GM21528 (cell line): ENCODE results near the gene PCBP1.
A peak's percentile ranks its signal among the peaks of the same experiment; 100 is the strongest.
"Not testable (repeated sequence)": the region's sequence is repeated elsewhere in the genome, so short reads cannot be mapped to it uniquely, and the experiment has no call there.

Experiments
- ATAC-seq: cut with Tn5 transposase; IDR thresholded peaks from one replicate; pipeline ENCODE4 v1.9.1; 2021; ENCODE audit warnings: mild to moderate bottlenecking, moderate library complexity; ENCODE audit not compliant: unreplicated experiment, low FRiP score

The PCBP1 gene

GRCh38 chr2:70080610-70081200 lies 6.6 kb upstream of the PCBP1 start:
- no peak for ATAC-seq

GRCh38 chr2:70081221-70081620 lies 6.1 kb upstream of the PCBP1 start:
- ATAC-seq, result no peak

GRCh38 chr2:70083344-70084156 lies 3.7 kb upstream of the PCBP1 start:
- ATAC-seq, result no peak

GRCh38 chr2:70084973-70085710 lies 2.1 kb upstream of the PCBP1 start:
- no peak for ATAC-seq

GRCh38 chr2:70085711-70086277 lies 1.5 kb upstream of the PCBP1 start:
- no peak for ATAC-seq

GRCh38 chr2:70086278-70086837 lies 919 bp upstream of the PCBP1 start:
- peak; percentile 51 for ATAC-seq

GRCh38 chr2:70087702-70088597 lies 673 bp downstream of the PCBP1 start:
- ATAC-seq, result no peak

- ATAC-seq, result no peak
Observed at GRCh38 chr2:70088598-70089219, 1.4 kb downstream of the PCBP1 start.

GRCh38 chr2:70089220-70089982 lies 2.1 kb downstream of the PCBP1 start:
- no peak for ATAC-seq

- no peak for ATAC-seq
Observed at GRCh38 chr2:70089983-70090525, 2.8 kb downstream of the PCBP1 start.

- no peak for ATAC-seq
Observed at GRCh38 chr2:70090706-70091334, 3.5 kb downstream of the PCBP1 start.

GRCh38 chr2:70091364-70091763 lies 4.1 kb downstream of the PCBP1 start:
- ATAC-seq, result no peak

- no peak for ATAC-seq
Observed at GRCh38 chr2:70091816-70092215, 4.5 kb downstream of the PCBP1 start.

- ATAC-seq, result not testable (repeated sequence)
Observed at GRCh38 chr2:70092576-70093243, 5.4 kb downstream of the PCBP1 start.

GRCh38 chr2:70094171-70094977 lies 7.1 kb downstream of the PCBP1 start:
- no peak for ATAC-seq

GRCh38 chr2:70094978-70095719 lies 7.9 kb downstream of the PCBP1 start:
- ATAC-seq, result no peak
